SK-N-MC (cell line): Measurements from ENCODE around the gene PLEKHA6.

Source experiments
- DNase-seq: peaks from one replicate; pipeline ENCODE4 v3.0.0-alpha.2; 2011; ENCODE audit warnings: low read depth, low spot score
- H3K27ac ChIP-seq: fragments of 200-600 bp; sonication (generic); 2 replicates; pipeline ENCODE4 v1.5.1; 2016; ENCODE audit warnings: mixed run types
- H3K36me3 ChIP-seq: fragments of 200-600 bp; sonication (generic); 2 replicates; pipeline ENCODE4 v1.6.1; 2017; ENCODE audit warnings: antibody characterized with exemption, low read length, mixed read lengths; ENCODE audit not compliant: insufficient read depth
- H3K4me3 ChIP-seq: fragments of 200-600 bp; sonication (generic); 2 replicates; pipeline ENCODE4 v1.5.1; 2016
- H3K9ac ChIP-seq: fragments of 200-600 bp; sonication (generic); 2 replicates; pipeline ENCODE4 v1.8.0; 2017; ENCODE audit warnings: mixed run types, mixed read lengths; ENCODE audit not compliant: insufficient read length
- H3K9me3 ChIP-seq: fragments of 200-600 bp; sonication (generic); 2 replicates; pipeline ENCODE4 v1.6.1; 2017; ENCODE audit warnings: low read depth, mild to moderate bottlenecking, antibody characterized with exemption, low read length, moderate library complexity, mixed read lengths
- EZH2 ChIP-seq: fragments of 200-600 bp; sonication (generic); IDR thresholded peaks from one replicate; pipeline ENCODE4 v1.6.1; 2017; ENCODE audit warnings: antibody characterized with exemption
- FOXP2 ChIP-seq: optimal IDR thresholded peaks from 2 replicates; pipeline ENCODE3; 2011; ENCODE audit warnings: mild to moderate bottlenecking, moderate library complexity; ENCODE audit not compliant: insufficient read depth; ENCODE audit errors: extremely low read length, control extremely low read depth
- POLR2AphosphoS5 ChIP-seq: IDR thresholded peaks from 2 replicates; pipeline ENCODE4 v1.6.1; 2012; ENCODE audit warnings: mild to moderate bottlenecking, low read depth, low read length, borderline replicate concordance

The PLEKHA6 gene

GRCh38 chr1:204207136-204207616, 152.6 kb downstream of the PLEKHA6 start:
- no peak for TF ChIP-seq POLR2AphosphoS5
- no peak for TF ChIP-seq EZH2
- no peak for TF ChIP-seq FOXP2
- DNase-seq = no peak
- no peak overlapping the region for H3K9ac ChIP-seq

GRCh38 chr1:204206121-204206520, 153.6 kb downstream of the PLEKHA6 start:
- TF ChIP-seq FOXP2 = no peak
- TF ChIP-seq POLR2AphosphoS5 = no peak
- TF ChIP-seq EZH2 = no peak
- DNase-seq = no peak
- Histone ChIP-seq H3K4me3 (no peak overlapping the region), H3K9ac (no peak overlapping the region), H3K27ac (no peak overlapping the region), H3K9me3 (no peaks in the 10 kb centered on the region), H3K36me3 (no peaks in the 10 kb centered on the region)

More at GRCh38 chr1:204207136-204207616, 152.6 kb downstream of the PLEKHA6 start:
- no peak overlapping the region for H3K4me3 ChIP-seq
- no peaks in the 10 kb centered on the region for H3K9me3 ChIP-seq
- no peaks in the 10 kb centered on the region for H3K36me3 ChIP-seq
- no peak overlapping the region for H3K27ac ChIP-seq

- DNase-seq = no peak
- TF ChIP-seq FOXP2 (no peak), POLR2AphosphoS5 (no peak), EZH2 (no peak)
- Histone ChIP-seq H3K9me3 (no peaks in the 10 kb centered on the region), H3K36me3 (no peaks in the 10 kb centered on the region), H3K4me3 (no peak overlapping the region), H3K9ac (no peak overlapping the region), H3K27ac (no peak overlapping the region)
These were observed 154.2 kb downstream of the PLEKHA6 start for GRCh38 chr1:204205486-204205885.

GRCh38 chr1:204204944-204205343, 154.8 kb downstream of the PLEKHA6 start:
- DNase-seq = no peak
- Histone ChIP-seq H3K9me3 (no peaks in the 10 kb centered on the region), H3K36me3 (no peaks in the 10 kb centered on the region), H3K4me3 (no peak overlapping the region), H3K9ac (no peak overlapping the region), H3K27ac (no peak overlapping the region)
- TF ChIP-seq EZH2 (no peak), POLR2AphosphoS5 (no peak), FOXP2 (no peak)

DNA sequence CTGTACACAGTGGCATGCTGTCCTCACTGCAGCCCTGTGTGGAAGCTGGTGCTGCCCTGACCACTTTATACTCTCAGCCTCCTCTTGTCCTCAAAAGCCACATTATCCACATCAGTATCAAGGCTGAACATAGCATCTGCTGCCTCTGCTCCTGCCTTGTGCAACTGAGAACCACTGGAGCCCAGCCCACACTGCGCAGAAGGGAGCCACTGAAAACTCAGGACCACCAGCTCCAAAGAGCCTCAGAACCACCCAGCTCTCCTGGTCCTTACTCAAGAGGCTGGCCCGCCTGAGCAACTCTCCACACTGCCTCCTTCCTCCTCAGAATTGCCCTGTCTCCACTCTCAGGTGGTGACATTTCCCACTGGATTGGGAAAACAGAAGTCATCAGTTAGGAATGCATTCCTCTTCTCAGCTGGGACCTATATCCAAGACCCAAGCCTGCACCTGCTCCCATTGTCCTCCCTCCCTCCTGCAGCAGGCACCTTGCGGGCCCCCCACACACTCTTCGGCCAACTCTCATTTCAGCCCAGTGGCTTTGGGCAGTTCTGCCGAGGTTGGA, 156.4 kb downstream of the PLEKHA6 start:
- TF ChIP-seq FOXP2 (no peak), POLR2AphosphoS5 (no peak), EZH2 (no peak)
- DNase-seq = no peak
- no peak overlapping the region for H3K4me3 ChIP-seq
- no peak overlapping the region for H3K9ac ChIP-seq
- H3K27ac ChIP-seq = no peak overlapping the region
- H3K9me3 ChIP-seq = no peaks in the 10 kb centered on the region
- no peaks in the 10 kb centered on the region for H3K36me3 ChIP-seq

GRCh38 chr1:204202481-204202880, 157.2 kb downstream of the PLEKHA6 start:
- no peak overlapping the region for H3K9ac ChIP-seq
- no peaks in the 10 kb centered on the region for H3K9me3 ChIP-seq
- no peak overlapping the region for H3K27ac ChIP-seq
- no peak overlapping the region for H3K4me3 ChIP-seq
- DNase-seq = no peak
- TF ChIP-seq POLR2AphosphoS5 (no peak), EZH2 (no peak), FOXP2 (no peak)
- H3K36me3 ChIP-seq = no peaks in the 10 kb centered on the region

DNA sequence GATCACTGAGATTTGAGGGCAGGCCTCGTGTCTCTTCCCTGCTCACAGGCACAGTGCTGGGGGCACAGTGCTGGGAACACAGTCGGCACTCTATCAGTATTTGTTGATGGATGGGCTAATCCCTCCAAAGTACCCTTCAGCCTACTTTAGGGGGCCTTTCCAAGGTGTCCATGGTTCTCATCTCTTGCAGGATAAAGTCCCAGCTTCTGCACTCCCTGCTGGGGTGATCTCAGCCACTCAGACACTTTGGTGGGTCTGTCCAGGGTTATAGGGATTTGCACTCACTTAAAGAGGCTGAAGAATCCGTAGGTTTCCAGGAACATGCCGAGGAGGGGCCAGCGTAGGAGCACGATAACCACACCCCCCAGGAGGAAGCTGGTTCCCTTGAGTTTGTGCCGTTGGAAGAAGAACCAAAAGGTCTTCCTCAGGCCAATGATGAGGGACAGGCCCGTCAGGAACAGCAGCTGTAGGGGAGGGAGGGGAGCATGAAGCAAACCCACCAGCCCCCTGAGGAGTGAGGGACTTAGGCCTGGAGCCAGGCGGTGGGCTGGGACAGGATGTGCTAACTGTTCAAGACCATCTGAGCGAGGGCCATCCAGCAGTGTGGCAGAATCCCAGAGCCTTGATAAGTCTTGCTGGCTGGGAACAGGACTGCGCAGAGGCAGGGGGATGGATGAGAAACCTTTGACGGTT, 158.2 kb downstream of the PLEKHA6 start:
- H3K4me3 ChIP-seq = no peak overlapping the region
- H3K36me3 ChIP-seq = no peaks in the 10 kb centered on the region
- H3K27ac ChIP-seq = no peak overlapping the region
- DNase-seq = no peak
- TF ChIP-seq EZH2 (no peak), POLR2AphosphoS5 (no peak), FOXP2 (no peak)
- H3K9ac ChIP-seq = no peak overlapping the region
- no peaks in the 10 kb centered on the region for H3K9me3 ChIP-seq

GRCh38 chr1:204199579-204199978, 160.2 kb downstream of the PLEKHA6 start:
- DNase-seq = no peak
- H3K9me3 ChIP-seq = no peaks in the 10 kb centered on the region
- no peaks in the 10 kb centered on the region for H3K36me3 ChIP-seq
- H3K9ac ChIP-seq = no peak overlapping the region
- no peak for TF ChIP-seq FOXP2
- H3K27ac ChIP-seq = no peak overlapping the region
- no peak overlapping the region for H3K4me3 ChIP-seq
